ENCODE data around the gene RNPEPL1. TPM values are rescaled to one million over a fixed set of nuclear protein-coding genes. Genes with fewer than 3 reads are reported as not detected.
"Not testable (repeated sequence)": the region's sequence is repeated elsewhere in the genome, so short reads cannot be mapped to it uniquely, and the experiment has no call there.

Gene RNPEPL1
- total RNA-seq, 1 experiment from 2014 or later: 88.2 TPM

- CTCF ChIA-PET: no interaction called here
Measured at GRCh38 chr2:240538031-240538780, 30.1 kb upstream of the RNPEPL1 start.

GRCh38 chr2:240539101-240539500, 29.2 kb upstream of the RNPEPL1 start:
- CTCF ChIA-PET; in situ Hi-C loops (cut with HindIII; ENCODE audit: low pct_unique_long_range_greater_than_20kb, low sequenced_read_pairs); H3K27me3 ChIP-seq (ENCODE audit: control insufficient read depth, insufficient read depth, low read length); H3K4me3 ChIP-seq (ENCODE audit: low read depth in 2 of 2, low read length in 2 of 2); DNase-seq (ENCODE audit: low read depth, low spot score); POLR2A ChIA-PET; BruUV-seq (replicated peaks); H3K36me3 ChIP-seq (ENCODE audit: control insufficient read depth, insufficient read depth, low read length); ATAC-seq; H3K27ac ChIP-seq (ENCODE audit: low read length); intact Hi-C loops (cut with micrococcal nuclease; ENCODE audit: unreplicated experiment); H3K9me3 ChIP-seq (ENCODE audit: control insufficient read depth, insufficient read depth, low read depth, low read length); H3K4me1 ChIP-seq (ENCODE audit: control insufficient read depth, insufficient read depth, low read length): not testable (repeated sequence)

More at GRCh38 chr2:240538031-240538780, 30.1 kb upstream of the RNPEPL1 start:
- Histone ChIP-seq H3K27me3 (ENCODE audit: control insufficient read depth, insufficient read depth, low read length) (no peaks in the 10 kb centered on the region), H3K9me3 (ENCODE audit: control insufficient read depth, insufficient read depth, low read depth, low read length) (no peaks in the 10 kb centered on the region), H3K36me3 (ENCODE audit: control insufficient read depth, insufficient read depth, low read length) (no peaks in the 10 kb centered on the region), H3K27ac (ENCODE audit: low read length) (no peak overlapping the region), H3K4me1 (ENCODE audit: control insufficient read depth, insufficient read depth, low read length) (no peaks in the 10 kb centered on the region), H3K4me3 (ENCODE audit: low read depth in 2 of 2, low read length in 2 of 2) (no peak overlapping the region)
- no TSS peak for BruUV-seq (replicated peaks)
- in situ Hi-C loops (cut with HindIII; ENCODE audit: low pct_unique_long_range_greater_than_20kb, low sequenced_read_pairs) (no loop called here), intact Hi-C loops (cut with micrococcal nuclease; ENCODE audit: unreplicated experiment) (no loop called here)
- DNase-seq (ENCODE audit: low read depth, low spot score) (no peak), ATAC-seq (no peak)
- no peak for TF ChIP-seq REST (IDR thresholded peaks at IDR 0.05; ENCODE audit: insufficient read depth in 1 of 2, low read depth in 2 of 2, low read length in 1 of 2)
- no peak for TF ChIP-seq TCF7L2 (IDR thresholded peaks at IDR 0.05; ENCODE audit: low read depth, low read length)
- TF ChIP-seq CTCF (IDR thresholded peaks at IDR 0.05): no peak
- no peak for TF ChIP-seq SIN3A (IDR thresholded peaks at IDR 0.05; ENCODE audit: borderline replicate concordance, insufficient read depth, low read depth, low read length)
- TF ChIP-seq POLR2AphosphoS5 (IDR thresholded peaks at IDR 0.05; ENCODE audit: low read depth, low read length): no peak
- POLR2A ChIA-PET: no interaction called here

- Histone ChIP-seq H3K27me3 (ENCODE audit: control insufficient read depth, insufficient read depth, low read length) (no peaks in the 10 kb centered on the region), H3K27ac (ENCODE audit: low read length) (no peak overlapping the region), H3K4me1 (ENCODE audit: control insufficient read depth, insufficient read depth, low read length) (no peaks in the 10 kb centered on the region), H3K4me3 (ENCODE audit: low read depth in 2 of 2, low read length in 2 of 2) (no peak overlapping the region), H3K9me3 (ENCODE audit: control insufficient read depth, insufficient read depth, low read depth, low read length) (no peaks in the 10 kb centered on the region; the same call in 1 of the 2 replicates), H3K36me3 (ENCODE audit: control insufficient read depth, insufficient read depth, low read length) (no peaks in the 10 kb centered on the region)
- CTCF ChIA-PET: no interaction called here
- ATAC-seq: no peak
- BruUV-seq (replicated peaks): no TSS peak
- POLR2A ChIA-PET: no interaction called here
- in situ Hi-C loops (cut with HindIII; ENCODE audit: low pct_unique_long_range_greater_than_20kb, low sequenced_read_pairs): no loop called here
- no peak for DNase-seq (ENCODE audit: low read depth, low spot score)
- TF ChIP-seq POLR2AphosphoS5 (IDR thresholded peaks at IDR 0.05; ENCODE audit: low read depth, low read length) (no peak), REST (IDR thresholded peaks at IDR 0.05; ENCODE audit: insufficient read depth in 1 of 2, low read depth in 2 of 2, low read length in 1 of 2) (no peak), SIN3A (IDR thresholded peaks at IDR 0.05; ENCODE audit: borderline replicate concordance, insufficient read depth, low read depth, low read length) (no peak), CTCF (IDR thresholded peaks at IDR 0.05) (no peak)
- intact Hi-C loops (cut with micrococcal nuclease; ENCODE audit: unreplicated experiment): no loop called here
Measured at GRCh38 chr2:240539906-240540305, 28.4 kb upstream of the RNPEPL1 start.
